Gastroesophageal sphincter (tissue), 3 donors: ENCODE results near the gene ZNF197.
"Not testable (repeated sequence)": the region's sequence is repeated elsewhere in the genome, so short reads cannot be mapped to it uniquely, and the experiment has no call there.

Experiments used
- CTCF ChIP-seq, 4 experiments: fragments of 200-600 bp in 2 of 4; fragments of 450-650 bp in 2 of 4; sonication (generic) in 1 of 4; IDR thresholded peaks; one replicate each; pipeline ENCODE4 v1.5.1; 2017 to 2019; ENCODE audit warnings: antibody characterized with exemption in 4 of 4, mild to moderate bottlenecking in 2 of 4, moderate library complexity in 2 of 4
- POLR2A ChIP-seq, 2 donors: fragments of 450-650 bp; IDR thresholded peaks; one replicate each; pipeline ENCODE4 v1.6.1; 2017; ENCODE audit warnings: antibody characterized with exemption in 2 of 2, mild to moderate bottlenecking in 2 of 2, moderate library complexity in 1 of 2
- POLR2AphosphoS5 ChIP-seq: sonication (generic); formaldehyde crosslinking; IDR thresholded peaks from one replicate; pipeline ENCODE4 v1.6.1; 2017; ENCODE audit warnings: antibody characterized with exemption

- TF ChIP-seq CTCF (IDR thresholded peaks at IDR 0.05); POLR2AphosphoS5; POLR2A (IDR thresholded peaks at IDR 0.05): not testable (repeated sequence)
Observed at GRCh38 chr3:44577354-44577952, 47.4 kb upstream of the ZNF197 start.
